GM23248 (cell line): ENCODE results near the gene NKAIN4.

Experiments used
- EZH2 ChIP-seq: fragments of 200-600 bp; sonication (generic); IDR thresholded peaks from 2 replicates; pipeline ENCODE4 v1.6.1; 2018; ENCODE audit warnings: antibody characterized with exemption, mild to moderate bottlenecking; ENCODE audit not compliant: insufficient read depth, poor library complexity, severe bottlenecking
- EZH2phosphoT487 ChIP-seq: fragments of 200-600 bp; sonication (generic); IDR thresholded peaks from 2 replicates; pipeline ENCODE4 v1.6.1; 2018; ENCODE audit warnings: antibody characterized with exemption, moderate library complexity, mild to moderate bottlenecking, low read depth; ENCODE audit not compliant: insufficient read depth

GRCh38 chr20:63292292-63292701 is 38.0 kb upstream of the NKAIN4 start:
- TF ChIP-seq EZH2phosphoT487 (no peak), EZH2 (no peak)
